Epithelial cell of esophagus (primary cell): ENCODE measurements around the gene PLXND1.

Experiments
- DNase-seq: peaks from one replicate; pipeline ENCODE4 v3.0.0; 2010; ENCODE audit warnings: low read depth
- H3K4me3 ChIP-seq: 2 replicates; pipeline ENCODE4 v1.5.1; 2011; ENCODE audit warnings: mild to moderate bottlenecking, low read length, control low read depth
- TF ChIP-seq, protein P1 (sequence below): IDR thresholded peaks from 2 replicates; pipeline ENCODE4 v1.5.1; 2011; ENCODE audit warnings: low read depth, mild to moderate bottlenecking, low read length, control low read depth, inconsistent platforms; ENCODE audit not compliant: insufficient read depth; ENCODE audit errors: missing control alignments

PLXND1 gene

DNA sequence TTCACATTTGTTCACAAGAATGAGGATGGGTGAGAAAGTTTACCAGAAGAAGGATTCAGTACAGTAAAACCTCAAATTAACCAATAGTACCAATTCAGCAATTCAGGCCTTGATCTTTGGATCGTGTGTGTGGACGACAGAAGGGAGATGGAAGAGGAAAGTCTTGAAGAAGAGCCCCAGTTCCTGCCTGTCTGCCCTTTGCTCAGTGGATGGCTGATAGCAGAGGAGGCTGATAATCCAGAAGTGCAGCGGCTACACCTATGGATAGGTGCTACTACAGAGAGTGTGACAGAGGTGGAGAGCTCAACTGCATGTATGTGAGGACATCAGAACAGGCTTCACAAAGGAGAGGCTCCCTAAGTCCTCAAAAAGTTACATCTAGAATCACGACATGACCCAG lies 29.2 kb upstream of the PLXND1 start:
- DNase-seq = no peak
- TF ChIP-seq, protein P1, sequence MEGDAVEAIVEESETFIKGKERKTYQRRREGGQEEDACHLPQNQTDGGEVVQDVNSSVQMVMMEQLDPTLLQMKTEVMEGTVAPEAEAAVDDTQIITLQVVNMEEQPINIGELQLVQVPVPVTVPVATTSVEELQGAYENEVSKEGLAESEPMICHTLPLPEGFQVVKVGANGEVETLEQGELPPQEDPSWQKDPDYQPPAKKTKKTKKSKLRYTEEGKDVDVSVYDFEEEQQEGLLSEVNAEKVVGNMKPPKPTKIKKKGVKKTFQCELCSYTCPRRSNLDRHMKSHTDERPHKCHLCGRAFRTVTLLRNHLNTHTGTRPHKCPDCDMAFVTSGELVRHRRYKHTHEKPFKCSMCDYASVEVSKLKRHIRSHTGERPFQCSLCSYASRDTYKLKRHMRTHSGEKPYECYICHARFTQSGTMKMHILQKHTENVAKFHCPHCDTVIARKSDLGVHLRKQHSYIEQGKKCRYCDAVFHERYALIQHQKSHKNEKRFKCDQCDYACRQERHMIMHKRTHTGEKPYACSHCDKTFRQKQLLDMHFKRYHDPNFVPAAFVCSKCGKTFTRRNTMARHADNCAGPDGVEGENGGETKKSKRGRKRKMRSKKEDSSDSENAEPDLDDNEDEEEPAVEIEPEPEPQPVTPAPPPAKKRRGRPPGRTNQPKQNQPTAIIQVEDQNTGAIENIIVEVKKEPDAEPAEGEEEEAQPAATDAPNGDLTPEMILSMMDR = no peak
- no peak overlapping the region for H3K4me3 ChIP-seq

- TF ChIP-seq, protein P1 = no peak
- no peak overlapping the region for H3K4me3 ChIP-seq
Observed at GRCh38 chr3:129633751-129634481, 27.4 kb upstream of the PLXND1 start.

GRCh38 chr3:129632977-129633376 lies 26.5 kb upstream of the PLXND1 start:
- no peak overlapping the region for H3K4me3 ChIP-seq
- TF ChIP-seq, protein P1 = no peak
- DNase-seq = no peak

More at GRCh38 chr3:129633751-129634481, 27.4 kb upstream of the PLXND1 start:
- DNase-seq = peak; percentile 29

GRCh38 chr3:129632556-129632955 lies 26.1 kb upstream of the PLXND1 start:
- TF ChIP-seq, protein P1 = no peak

DNA sequence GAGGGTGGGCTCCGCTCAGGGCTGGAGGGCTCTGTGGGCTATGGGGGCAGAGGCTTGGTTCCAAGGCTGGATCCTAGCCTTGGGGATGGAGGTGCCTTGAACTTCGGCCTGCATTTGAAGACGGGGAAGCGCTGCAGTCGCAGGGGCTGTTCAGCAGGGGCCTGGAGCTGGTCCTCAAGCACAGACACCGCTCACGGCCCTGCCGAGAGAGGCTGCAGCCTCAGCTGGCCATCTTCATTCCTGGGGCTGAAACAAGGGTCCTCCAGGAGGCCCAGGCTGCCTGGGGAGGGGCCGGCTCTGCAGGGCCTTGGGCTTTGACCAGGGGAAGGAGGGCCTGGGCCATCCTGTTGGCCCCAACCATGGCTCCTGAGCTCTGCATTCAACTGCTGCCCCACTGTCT lies 25.6 kb upstream of the PLXND1 start:
- no peak overlapping the region for H3K4me3 ChIP-seq
- no peak for DNase-seq
- TF ChIP-seq, protein P1 = no peak

More at GRCh38 chr3:129632556-129632955, 26.1 kb upstream of the PLXND1 start:
- H3K4me3 ChIP-seq = no peak overlapping the region
- DNase-seq = no peak

- no peak overlapping the region for H3K4me3 ChIP-seq
- DNase-seq = no peak
- TF ChIP-seq, protein P1 = no peak
Observed at GRCh38 chr3:129629011-129629410, 22.5 kb upstream of the PLXND1 start.

GRCh38 chr3:129628169-129628522 lies 21.7 kb upstream of the PLXND1 start:
- H3K4me3 ChIP-seq = peak overlapping the region; percentile 40
- TF ChIP-seq, protein P1 = no peak
- DNase-seq = no peak
